IMR-90 (cell line): ENCODE data around the gene CCR5AS.

Experiments
- ATAC-seq: fragments of 200-7000 bp; cut with Tn5 transposase; 2 replicates; pipeline ENCODE4 v1.9.1; 2020; ENCODE audit warnings: low read depth, mild to moderate bottlenecking, moderate library complexity
- BruUV-seq: library from RNA; stranded (reverse); fragments of 400-500 nt; replicated peaks from 2 replicates; lab custom pipeline; 2021; lab: Mats Ljungman, UMichigan
- CTCF ChIA-PET: fragments of 300-600 bp; formaldehyde crosslinking; extraction: SDS; loops from one replicate; lab custom pipeline; 2021; ENCODE audit warnings: antibody characterized with exemption; lab: Yijun Ruan, JAX
- POLR2A ChIA-PET: fragments of 300-600 bp; sonication (Branson Sonifier 250); formaldehyde crosslinking; loops from one replicate; lab custom pipeline; 2022; ENCODE audit warnings: antibody characterized with exemption; ENCODE audit not compliant: unreplicated experiment; lab: Charles Lee
- DNase-seq: peaks from one replicate; pipeline ENCODE4 v3.0.0; 2013
- H2AFZ ChIP-seq: replicated peaks from 2 replicates; pipeline ENCODE3; 2013; ENCODE audit warnings: low read length, mild to moderate bottlenecking; ENCODE audit not compliant: poor library complexity
- H2AK5ac ChIP-seq: 2 replicates; pipeline ENCODE4 v1.6.1; 2013; ENCODE audit warnings: low read depth, low read length, inconsistent platforms
- H2AK9ac ChIP-seq: replicated peaks from 2 replicates; pipeline ENCODE3; 2013; ENCODE audit warnings: mild to moderate bottlenecking, low read depth, low read length, moderate library complexity; ENCODE audit not compliant: poor library complexity
- H2BK120ac ChIP-seq: 2 replicates; pipeline ENCODE4 v1.6.1; 2013; ENCODE audit warnings: low read depth, low read length, inconsistent platforms
- H2BK15ac ChIP-seq: 3 replicates; pipeline ENCODE4 v1.6.1; 2013; ENCODE audit warnings: low read depth, low read length, inconsistent platforms
- H2BK20ac ChIP-seq: 2 replicates; pipeline ENCODE4 v1.6.1; 2013; ENCODE audit warnings: low read depth, mild to moderate bottlenecking, inconsistent platforms, low read length, moderate library complexity
- H2BK5ac ChIP-seq: 2 replicates; pipeline ENCODE4 v1.6.1; 2013; ENCODE audit warnings: mild to moderate bottlenecking, low read depth, low read length, inconsistent platforms; ENCODE audit not compliant: poor library complexity, severe bottlenecking
- H3K14ac ChIP-seq: replicated peaks from 2 replicates; pipeline ENCODE4 v1.6.1; 2013; ENCODE audit warnings: low read depth, low read length, inconsistent platforms
- H3K18ac ChIP-seq: 2 replicates; pipeline ENCODE4 v1.6.1; 2013; ENCODE audit warnings: low read depth, low read length, control low read depth
- H3K23ac ChIP-seq: 2 replicates; pipeline ENCODE4 v1.6.1; 2013; ENCODE audit warnings: low read depth, low read length, inconsistent platforms
- H3K27ac ChIP-seq: 2 replicates; pipeline ENCODE4 v1.5.1; 2013; ENCODE audit warnings: mild to moderate bottlenecking, control low read depth, low read length; ENCODE audit not compliant: insufficient read depth
- H3K27me3 ChIP-seq: 2 replicates; pipeline ENCODE4 v1.6.1; 2013; ENCODE audit warnings: low read length; ENCODE audit not compliant: control insufficient read depth, insufficient read depth
- H3K36me3 ChIP-seq: 2 replicates; pipeline ENCODE4 v1.6.1; 2013; ENCODE audit warnings: low read length, mixed read lengths; ENCODE audit not compliant: control insufficient read depth, insufficient read depth
- H3K4ac ChIP-seq: 2 replicates; pipeline ENCODE4 v1.6.1; 2013; ENCODE audit warnings: low read depth, low read length, inconsistent platforms
- H3K4me1 ChIP-seq: 2 replicates; pipeline ENCODE4 v1.6.1; 2013; ENCODE audit warnings: low read length, mixed read lengths; ENCODE audit not compliant: control insufficient read depth, insufficient read depth
- H3K4me2 ChIP-seq: 2 replicates; pipeline ENCODE4 v1.6.1; 2013; ENCODE audit warnings: low read depth, mild to moderate bottlenecking, control low read depth, low read length, moderate library complexity
- H3K4me3 ChIP-seq: 2 replicates; pipeline ENCODE4 v1.5.1; 2013; ENCODE audit warnings: low read depth, mild to moderate bottlenecking, control low read depth, low read length, moderate library complexity; ENCODE audit not compliant: insufficient read depth
- H3K56ac ChIP-seq: 2 replicates; pipeline ENCODE4 v1.6.1; 2013; ENCODE audit warnings: low read length, inconsistent platforms; ENCODE audit not compliant: insufficient read depth; ENCODE audit errors: extremely low read depth
- H3K79me1 ChIP-seq, 2 experiments: 2 replicates each; pipeline ENCODE4 v1.6.1; 2013; ENCODE audit warnings: low read length in 2 of 2, inconsistent platforms in 1 of 2, low read depth in 1 of 2
- H3K9ac ChIP-seq: 2 replicates; pipeline ENCODE4 v1.6.1; 2013; ENCODE audit warnings: low read depth, low read length, control low read depth
- H3K9me1 ChIP-seq: 2 replicates; pipeline ENCODE4 v1.6.1; 2013; ENCODE audit warnings: low read length, inconsistent platforms; ENCODE audit not compliant: insufficient read depth
- H3K9me3 ChIP-seq: 2 replicates; pipeline ENCODE4 v1.6.1; 2013; ENCODE audit warnings: low read length; ENCODE audit not compliant: control insufficient read depth, insufficient read depth
- H4K20me1 ChIP-seq: 2 replicates; pipeline ENCODE4 v1.6.1; 2013; ENCODE audit warnings: low read length, inconsistent platforms; ENCODE audit not compliant: insufficient read depth
- H4K5ac ChIP-seq: 2 replicates; pipeline ENCODE4 v1.6.1; 2013; ENCODE audit warnings: mild to moderate bottlenecking, low read depth, low read length, control low read depth
- H4K8ac ChIP-seq, 2 experiments: 2 replicates each; pipeline ENCODE4 v1.6.1; 2013; ENCODE audit warnings: low read depth in 2 of 2, low read length in 2 of 2, control low read depth in 1 of 2, inconsistent platforms in 1 of 2
- H4K91ac ChIP-seq: 2 replicates; pipeline ENCODE4 v1.6.1; 2013; ENCODE audit warnings: low read depth, low read length, inconsistent platforms; ENCODE audit not compliant: insufficient read depth
- CHD1 ChIP-seq: IDR thresholded peaks from 2 replicates; pipeline ENCODE4 v1.6.1; 2012; ENCODE audit warnings: low read depth, low read length, improper control_type of control experiment
- MAFK ChIP-seq: IDR thresholded peaks from 2 replicates; pipeline ENCODE4 v1.6.1; 2012; ENCODE audit warnings: low read depth, low read length, improper control_type of control experiment
- MAZ ChIP-seq: IDR thresholded peaks from 2 replicates; pipeline ENCODE4 v1.6.1; 2012; ENCODE audit warnings: low read depth, mild to moderate bottlenecking, low read length, improper control_type of control experiment, moderate library complexity, borderline replicate concordance
- NFE2L2 ChIP-seq: fragments of 150-350 bp; IDR thresholded peaks from 2 replicates; pipeline ENCODE4 v1.6.1; 2016; ENCODE audit warnings: low read depth, mild to moderate bottlenecking, low read length
- SMC3 ChIP-seq: fragments of 150-350 bp; IDR thresholded peaks from 2 replicates; pipeline ENCODE4 v1.6.1; 2016; ENCODE audit warnings: low read depth, mild to moderate bottlenecking, antibody characterized with exemption, low read length, moderate library complexity
- WGBS, 2 experiments: methylation state at CpG; one replicate each; pipeline versions ENCODE4 v1.1.5 to v1.1.7; 2013; ENCODE audit warnings: missing lambda C conversion rate in 2 of 2; ENCODE audit not compliant: insufficient read length in 1 of 2; ENCODE audit errors: extremely low coverage in 2 of 2; 5-methylcytosine and 5-hydroxymethylcytosine counted together
- dilution Hi-C: fragments of 300-500 bp; cut with HindIII; formaldehyde crosslinking; loops from one replicate; pipeline ENCODE4 v1.14.3; 2018; ENCODE audit warnings: low sequenced_read_pairs; ENCODE audit not compliant: unreplicated experiment
- in situ Hi-C: fragments of 300-500 bp; cut with MboI; formaldehyde crosslinking; loops from 3 replicates; pipeline ENCODE4 v1.14.3; 2019; ENCODE audit warnings: low sequenced_read_pairs, inconsistent platforms, mixed read lengths
- intact Hi-C: fragments of 100-400 bp; cut with micrococcal nuclease; formaldehyde crosslinking; loops from 2 replicates; pipeline ENCODE4 v1.10.0; 2022
- TF ChIP-seq, protein P1 (sequence below): conservative IDR thresholded peaks from 2 replicates; pipeline ENCODE4 v1.5.1; 2012; ENCODE audit warnings: mild to moderate bottlenecking, low read depth, low read length, improper control_type of control experiment
- TF ChIP-seq, protein P2 (sequence below): fragments of 150-350 bp; IDR thresholded peaks from 2 replicates; pipeline ENCODE4 v1.6.1; 2016; ENCODE audit warnings: low read depth, mild to moderate bottlenecking, low read length, moderate library complexity, borderline replicate concordance
- TF ChIP-seq, protein P3 (sequence below): fragments of 150-350 bp; IDR thresholded peaks from 2 replicates; pipeline ENCODE4 v1.6.1; 2017; ENCODE audit warnings: mild to moderate bottlenecking, antibody characterized with exemption, low read length, low read depth

The CCR5AS gene

DNA sequence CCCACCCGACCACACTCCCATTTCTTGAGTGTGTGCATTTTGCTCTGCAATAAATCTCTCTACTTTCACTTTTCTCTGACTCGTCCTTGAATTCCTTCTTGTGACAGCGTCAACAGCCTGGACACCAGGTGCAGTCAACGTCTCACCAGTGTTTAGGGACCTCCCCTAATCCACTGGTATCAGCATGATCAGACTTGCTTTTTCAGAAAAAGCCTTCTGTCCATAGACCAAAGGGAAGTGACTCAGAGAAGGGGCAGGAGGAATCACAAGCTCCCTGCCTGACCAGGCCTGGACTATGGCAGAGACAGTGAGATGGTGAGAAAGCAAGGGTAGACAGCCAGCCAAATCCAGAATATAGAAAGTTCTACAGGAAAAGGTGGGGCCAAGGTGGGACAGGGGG, 20.7 kb downstream of the CCR5AS start:
- Histone ChIP-seq H2AK9ac (no peak overlapping the region), H2BK15ac (no peak overlapping the region), H2AK5ac (peak overlapping the region; percentile 14; the same call in 1 of the 2 replicates), H3K4me1 (no peaks in the 10 kb centered on the region), H4K5ac (no peak overlapping the region), H3K79me1 (no peaks in the 10 kb centered on the region), H2BK5ac (no peak overlapping the region), H3K18ac (no peak overlapping the region), H3K27me3 (peaks cover 29% of the 10 kb centered on the region), H3K9me3 (peaks cover 2% of the 10 kb centered on the region; the same call in 1 of the 2 replicates), H2AFZ (peak overlapping the region; percentile 78), H3K4me3 (no peak overlapping the region), H3K9me1 (peaks cover 4% of the 10 kb centered on the region), H3K36me3 (no peaks in the 10 kb centered on the region), H3K14ac (no peak overlapping the region), H2BK120ac (no peak overlapping the region), H3K4ac (no peak overlapping the region), H3K27ac (no peak overlapping the region), H3K23ac (no peak overlapping the region), H3K56ac (no peak overlapping the region), H4K8ac (no peak overlapping the region), H3K9ac (no peak overlapping the region), H3K4me2 (peak overlapping the region; percentile 32; the same call in 1 of the 2 replicates), H4K91ac (no peak overlapping the region), H4K20me1 (no peaks in the 10 kb centered on the region), H2BK20ac (no peak overlapping the region)
- POLR2A ChIA-PET = no interaction called here
- BruUV-seq = no TSS peak
- in situ Hi-C loops = no loop called here
- intact Hi-C loops = no loop called here
- ATAC-seq (peak; percentile 73), DNase-seq (peak; percentile 52)
- CTCF ChIA-PET = interaction anchor here (1.0 to 1.4 kb wide), 2 partner anchors 8 to 14 kb away, joined by 3 to 4 read pairs; no protein-coding TSS in a partner anchor
- TF ChIP-seq MAFK = no peak
- no peak for TF ChIP-seq SMC3
- TF ChIP-seq, protein P1, sequence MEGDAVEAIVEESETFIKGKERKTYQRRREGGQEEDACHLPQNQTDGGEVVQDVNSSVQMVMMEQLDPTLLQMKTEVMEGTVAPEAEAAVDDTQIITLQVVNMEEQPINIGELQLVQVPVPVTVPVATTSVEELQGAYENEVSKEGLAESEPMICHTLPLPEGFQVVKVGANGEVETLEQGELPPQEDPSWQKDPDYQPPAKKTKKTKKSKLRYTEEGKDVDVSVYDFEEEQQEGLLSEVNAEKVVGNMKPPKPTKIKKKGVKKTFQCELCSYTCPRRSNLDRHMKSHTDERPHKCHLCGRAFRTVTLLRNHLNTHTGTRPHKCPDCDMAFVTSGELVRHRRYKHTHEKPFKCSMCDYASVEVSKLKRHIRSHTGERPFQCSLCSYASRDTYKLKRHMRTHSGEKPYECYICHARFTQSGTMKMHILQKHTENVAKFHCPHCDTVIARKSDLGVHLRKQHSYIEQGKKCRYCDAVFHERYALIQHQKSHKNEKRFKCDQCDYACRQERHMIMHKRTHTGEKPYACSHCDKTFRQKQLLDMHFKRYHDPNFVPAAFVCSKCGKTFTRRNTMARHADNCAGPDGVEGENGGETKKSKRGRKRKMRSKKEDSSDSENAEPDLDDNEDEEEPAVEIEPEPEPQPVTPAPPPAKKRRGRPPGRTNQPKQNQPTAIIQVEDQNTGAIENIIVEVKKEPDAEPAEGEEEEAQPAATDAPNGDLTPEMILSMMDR = no peak
- TF ChIP-seq CHD1 = no peak
- TF ChIP-seq NFE2L2 = no peak
- no peak for TF ChIP-seq MAZ
- TF ChIP-seq, protein P2, sequence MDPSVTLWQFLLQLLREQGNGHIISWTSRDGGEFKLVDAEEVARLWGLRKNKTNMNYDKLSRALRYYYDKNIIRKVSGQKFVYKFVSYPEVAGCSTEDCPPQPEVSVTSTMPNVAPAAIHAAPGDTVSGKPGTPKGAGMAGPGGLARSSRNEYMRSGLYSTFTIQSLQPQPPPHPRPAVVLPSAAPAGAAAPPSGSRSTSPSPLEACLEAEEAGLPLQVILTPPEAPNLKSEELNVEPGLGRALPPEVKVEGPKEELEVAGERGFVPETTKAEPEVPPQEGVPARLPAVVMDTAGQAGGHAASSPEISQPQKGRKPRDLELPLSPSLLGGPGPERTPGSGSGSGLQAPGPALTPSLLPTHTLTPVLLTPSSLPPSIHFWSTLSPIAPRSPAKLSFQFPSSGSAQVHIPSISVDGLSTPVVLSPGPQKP = no peak
- TF ChIP-seq, protein P3, sequence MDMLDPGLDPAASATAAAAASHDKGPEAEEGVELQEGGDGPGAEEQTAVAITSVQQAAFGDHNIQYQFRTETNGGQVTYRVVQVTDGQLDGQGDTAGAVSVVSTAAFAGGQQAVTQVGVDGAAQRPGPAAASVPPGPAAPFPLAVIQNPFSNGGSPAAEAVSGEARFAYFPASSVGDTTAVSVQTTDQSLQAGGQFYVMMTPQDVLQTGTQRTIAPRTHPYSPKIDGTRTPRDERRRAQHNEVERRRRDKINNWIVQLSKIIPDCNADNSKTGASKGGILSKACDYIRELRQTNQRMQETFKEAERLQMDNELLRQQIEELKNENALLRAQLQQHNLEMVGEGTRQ = no peak
- no CpG with 5 or more reads among the region's 4 CpGs for WGBS, 2 experiments
- dilution Hi-C loops = no loop called here
